Colonic mucosa (tissue), 4 donors: ENCODE results near the gene PDE4C. TPM values are rescaled to one million over a fixed set of nuclear protein-coding genes. Genes with fewer than 3 reads are reported as not detected.

ENCODE experiments used
- DNase-seq: peaks from one replicate; pipeline ENCODE4 v3.0.0-alpha.2; 2020
- H3K27ac ChIP-seq: fragments of 200-600 bp; one replicate; pipeline ENCODE4 v1.8.0; 2021
- H3K27me3 ChIP-seq: fragments of 200-600 bp; one replicate; pipeline ENCODE4 v1.8.0; 2021
- H3K36me3 ChIP-seq: fragments of 200-600 bp; one replicate; pipeline ENCODE4 v1.8.0; 2021
- H3K4me1 ChIP-seq: fragments of 200-600 bp; one replicate; pipeline ENCODE4 v1.8.0; 2021; ENCODE audit warnings: mild to moderate bottlenecking
- H3K4me3 ChIP-seq: fragments of 200-600 bp; one replicate; pipeline ENCODE4 v1.8.0; 2021
- H3K9ac ChIP-seq, 2 donors: one replicate each; pipeline ENCODE4 v1.7.0; 2013; ENCODE audit warnings: control low read depth in 2 of 2, low read depth in 2 of 2, low read length in 2 of 2
- H3K9me3 ChIP-seq: fragments of 200-600 bp; one replicate; pipeline ENCODE4 v1.8.0; 2021
- CTCF ChIP-seq: fragments of 200-600 bp; IDR thresholded peaks from one replicate; pipeline ENCODE4 v1.8.0; 2022; ENCODE audit warnings: antibody characterized with exemption, mild to moderate bottlenecking
- intact Hi-C: fragments of 100-400 bp; cut with DNase I; formaldehyde crosslinking; loops from one replicate; pipeline ENCODE4 v1.14.1; 2022
- total RNA-seq, 2 donors: library from RNA; stranded (reverse); fragmentation: NEBNext Ultra II Directional in 1 of 2; extraction: Animal tissue kit (Norgen Biotek cat#: 25700) in 1 of 2; gene quantifications; one replicate each; pipeline ENCODE4 v1.2.1, GENCODE V29; 2021
- donor health status: healthy.
- donor health status: DM: no; HTN: no; CAD: no.
- donor health status: DM: no; HTN: no; CAD: no.

PDE4C gene
- total RNA-seq, 2 donors from 2014 or later = 2.1 TPM

- intact Hi-C loops = loop anchor here (10.0 kb wide), 1 partner anchor 115 kb away; no protein-coding TSS in a partner anchor
- Histone ChIP-seq H3K36me3 (no peaks in the 10 kb centered on the region), H3K4me1 (peaks cover 5% of the 10 kb centered on the region), H3K9me3 (no peaks in the 10 kb centered on the region), H3K9ac (no peak overlapping the region), H3K4me3 (no peak overlapping the region), H3K27ac (no peak overlapping the region), H3K27me3 (peaks cover 4% of the 10 kb centered on the region)
- no peak for DNase-seq
- no peak for TF ChIP-seq CTCF
Observed at GRCh38 chr19:18219911-18220631, 6.2 kb downstream of the PDE4C start.

DNA sequence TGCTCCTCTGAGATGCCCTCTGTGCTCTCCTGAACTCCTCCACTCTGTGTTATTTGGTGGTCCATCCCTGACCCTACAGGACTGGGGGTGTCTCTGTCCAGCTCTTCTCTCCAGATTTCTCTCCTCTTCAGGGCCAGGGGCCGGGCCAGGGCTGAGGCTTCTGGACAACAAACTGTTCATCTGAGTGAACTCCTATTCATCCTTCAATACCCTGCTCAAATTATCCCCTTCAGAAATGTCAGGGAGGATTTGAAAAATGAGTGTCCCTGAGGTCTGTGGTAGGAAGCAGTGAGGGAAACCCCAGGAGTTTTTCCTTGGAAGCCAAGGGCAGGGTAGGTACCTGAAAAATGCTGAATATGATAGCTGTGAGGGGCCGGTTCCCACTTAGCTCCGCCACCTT is 7.6 kb downstream of the PDE4C start:
- no peak for TF ChIP-seq CTCF
- Histone ChIP-seq H3K4me3 (no peak overlapping the region), H3K27me3 (no peaks in the 10 kb centered on the region), H3K36me3 (no peaks in the 10 kb centered on the region), H3K4me1 (no peaks in the 10 kb centered on the region), H3K9me3 (no peaks in the 10 kb centered on the region), H3K27ac (no peak overlapping the region), H3K9ac (no peak overlapping the region)
- DNase-seq = no peak
- intact Hi-C loops = loop anchor here (10.0 kb wide), 1 partner anchor 116 kb away; no protein-coding TSS in a partner anchor

GRCh38 chr19:18218159-18218558 is 8.1 kb downstream of the PDE4C start:
- intact Hi-C loops = loop anchor here (10.0 kb wide), 1 partner anchor 117 kb away; no protein-coding TSS in a partner anchor
- no peak overlapping the region for H3K4me3 ChIP-seq
- no peak for TF ChIP-seq CTCF
- H3K27me3 ChIP-seq = no peaks in the 10 kb centered on the region
- H3K9me3 ChIP-seq = no peaks in the 10 kb centered on the region
- H3K4me1 ChIP-seq = no peaks in the 10 kb centered on the region
- no peak overlapping the region for H3K27ac ChIP-seq
- no peak overlapping the region for H3K9ac ChIP-seq
- no peaks in the 10 kb centered on the region for H3K36me3 ChIP-seq
- no peak for DNase-seq

DNA sequence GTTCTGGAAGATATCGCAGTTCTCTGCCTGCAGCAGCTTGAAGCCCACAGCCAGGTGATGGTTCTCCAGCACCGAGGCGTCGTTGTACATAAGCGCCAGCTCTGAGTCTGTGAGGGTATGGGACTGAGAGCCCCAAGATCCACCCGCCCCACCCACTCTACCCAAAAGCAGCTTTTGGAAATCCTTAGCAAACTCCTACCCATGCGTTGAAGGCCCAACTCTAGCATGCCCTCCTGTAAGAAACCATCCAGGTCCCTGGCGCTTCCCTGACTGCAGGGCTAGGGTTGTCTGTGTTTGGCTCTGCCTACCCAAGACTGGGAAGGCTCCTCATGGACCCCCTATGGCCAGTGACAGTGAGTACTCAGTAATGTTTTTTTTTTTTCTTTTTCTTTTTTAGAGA is 9.4 kb downstream of the PDE4C start:
- intact Hi-C loops = loop anchor here (10.0 kb wide), 1 partner anchor 118 kb away; no protein-coding TSS in a partner anchor
- no peak overlapping the region for H3K4me3 ChIP-seq
- H3K9ac ChIP-seq = no peak overlapping the region

DNA sequence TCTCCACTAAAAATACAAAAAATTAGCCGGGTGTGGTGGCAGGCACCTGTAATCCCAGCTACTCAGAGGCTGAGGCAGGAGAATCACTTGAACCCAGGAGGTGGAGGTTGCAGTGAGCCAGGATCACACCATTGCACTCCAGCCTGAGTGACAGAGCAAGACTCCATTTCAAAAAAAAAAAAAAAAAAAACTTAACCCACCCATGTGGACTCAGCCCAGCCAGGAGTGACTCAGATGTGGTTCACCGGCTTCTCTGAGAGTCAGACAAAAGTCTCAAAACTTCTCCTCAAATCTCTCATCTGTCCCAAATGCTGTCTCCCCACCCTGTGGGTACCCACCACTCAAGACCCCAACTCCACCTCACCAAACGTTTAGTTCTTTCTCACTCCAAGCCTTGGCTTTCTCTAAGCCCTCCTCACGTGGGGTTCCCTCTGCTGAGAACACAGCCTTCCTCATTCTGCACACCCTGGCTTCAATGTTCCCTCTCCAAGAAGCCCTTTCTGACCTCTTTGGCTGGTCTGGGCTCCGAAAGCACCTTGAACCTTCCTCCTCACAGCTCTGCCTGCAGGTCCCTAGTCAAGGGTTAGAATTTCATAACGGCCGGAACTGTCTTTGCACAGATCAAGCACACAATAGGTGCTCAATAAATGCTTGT is 11.3 kb downstream of the PDE4C start:
- Histone ChIP-seq H3K4me3 (no peak overlapping the region), H3K4me1 (no peaks in the 10 kb centered on the region), H3K27ac (no peak overlapping the region), H3K9ac (no peak overlapping the region), H3K9me3 (no peaks in the 10 kb centered on the region), H3K27me3 (no peaks in the 10 kb centered on the region), H3K36me3 (no peaks in the 10 kb centered on the region)
- intact Hi-C loops = loop anchor here (10.0 kb wide), 1 partner anchor 120 kb away; no protein-coding TSS in a partner anchor
- TF ChIP-seq CTCF = no peak
- DNase-seq = no peak

More for the DNA sequence above, 9.4 kb downstream of the PDE4C start:
- Histone ChIP-seq H3K9me3 (no peaks in the 10 kb centered on the region), H3K36me3 (no peaks in the 10 kb centered on the region), H3K27ac (no peak overlapping the region), H3K4me1 (no peaks in the 10 kb centered on the region), H3K27me3 (no peaks in the 10 kb centered on the region)
- DNase-seq = no peak
- no peak for TF ChIP-seq CTCF
